Measurements from ENCODE around the gene IKZF5.

Gene IKZF5

DNA sequence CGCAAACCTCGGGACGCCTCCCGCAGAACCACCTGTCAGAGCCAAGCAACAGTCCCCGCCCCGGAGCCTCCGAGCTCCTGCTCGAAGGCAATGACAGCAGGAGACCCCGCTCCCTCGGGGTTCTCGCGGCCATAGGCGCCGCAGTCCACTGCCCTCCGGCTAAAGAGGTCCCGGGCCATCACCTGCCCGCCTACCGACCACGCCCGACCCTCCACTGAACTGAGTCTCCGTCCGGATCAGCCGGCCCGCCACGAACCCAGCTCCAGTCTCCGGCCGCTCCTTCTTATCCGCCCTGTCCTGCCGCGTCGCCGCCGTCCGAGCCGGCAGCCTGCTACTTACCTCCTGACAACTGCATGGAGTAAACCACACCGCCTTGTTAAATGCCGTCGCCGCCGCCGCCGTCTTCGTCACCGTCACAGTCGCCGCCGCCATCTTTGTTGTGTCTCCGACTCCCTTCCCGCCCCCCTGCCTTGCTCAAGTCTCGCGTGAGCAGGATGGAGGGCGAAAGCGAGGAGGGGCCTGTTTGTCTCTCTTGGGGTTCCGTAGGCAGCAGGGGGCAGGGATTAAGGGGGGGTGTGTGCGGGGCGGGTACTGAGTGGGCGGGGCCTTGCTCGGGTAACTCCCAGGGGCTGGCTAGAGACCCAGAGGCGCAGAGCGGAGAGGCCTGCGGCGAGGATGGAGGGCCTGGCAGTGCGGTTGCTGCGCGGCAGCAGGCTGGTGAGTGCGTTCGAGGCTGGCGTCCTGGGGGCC, at the start of gene IKZF5, which contains the start of gene ACADSB:
Gene IKZF5 (minus strand): TSS at position 441 of the 750 bp plus-strand sequence. CDS start 10,170 bp downstream, outside the sequence.
Gene ACADSB (plus strand): TSS at position 652 of the 750 bp plus-strand sequence. CDS start 24 bp downstream, at position 676.
- DNase-seq (ENCODE audit: low read depth in 1 of 2, low spot score in 1 of 2), result peak; percentile 83 to 96

DNA sequence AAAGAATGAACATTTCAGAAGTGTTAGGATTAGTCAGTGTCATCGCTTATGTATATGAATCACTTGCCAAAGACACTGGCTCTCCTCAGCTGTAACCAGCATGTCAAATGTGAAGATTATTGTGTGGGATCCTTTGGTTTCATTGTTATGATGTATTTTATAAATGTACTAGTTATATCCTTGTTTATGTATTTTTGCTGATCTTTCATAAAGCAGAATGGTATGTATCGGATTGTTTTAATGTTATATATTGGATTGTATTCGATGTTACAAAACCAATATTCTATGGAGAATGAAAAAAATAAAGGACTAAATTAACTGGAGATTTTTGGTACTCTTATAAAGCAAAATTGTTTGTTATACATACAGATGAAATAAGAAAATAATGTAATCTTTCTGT, 49.4 kb upstream of the IKZF5 start:
- no peak for DNase-seq (ENCODE audit: low read depth in 1 of 2, low spot score in 1 of 2)

- DNase-seq (ENCODE audit: low read depth in 1 of 2, low spot score in 1 of 2), result no peak
Observed at GRCh38 chr10:123045961-123046731, 37.6 kb upstream of the IKZF5 start.

DNA sequence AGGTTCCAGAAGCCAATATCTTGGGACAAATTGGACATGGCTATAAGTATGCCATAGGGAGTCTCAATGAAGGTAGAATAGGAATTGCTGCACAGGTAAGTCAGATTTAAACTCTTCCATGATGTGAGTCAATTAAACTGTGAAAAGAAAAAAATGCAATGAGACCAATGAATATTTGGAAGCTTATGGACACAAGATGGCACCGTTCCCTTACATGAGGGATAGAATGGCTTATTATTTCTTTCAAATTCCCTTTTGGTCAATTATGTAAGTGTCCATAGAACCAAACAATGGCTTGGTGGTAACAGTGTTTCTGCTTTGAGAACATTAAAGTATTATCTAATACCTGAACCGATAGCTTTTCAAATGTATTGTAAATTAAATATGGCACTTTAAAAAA, 35.8 kb upstream of the IKZF5 start:
- DNase-seq (ENCODE audit: low read depth in 1 of 2, low spot score in 1 of 2), result no peak

GRCh38 chr10:123043409-123043925, 34.9 kb upstream of the IKZF5 start:
- peak in 1 of 2 donors; percentile 28 for DNase-seq (ENCODE audit: low read depth in 1 of 2, low spot score in 1 of 2)

DNA sequence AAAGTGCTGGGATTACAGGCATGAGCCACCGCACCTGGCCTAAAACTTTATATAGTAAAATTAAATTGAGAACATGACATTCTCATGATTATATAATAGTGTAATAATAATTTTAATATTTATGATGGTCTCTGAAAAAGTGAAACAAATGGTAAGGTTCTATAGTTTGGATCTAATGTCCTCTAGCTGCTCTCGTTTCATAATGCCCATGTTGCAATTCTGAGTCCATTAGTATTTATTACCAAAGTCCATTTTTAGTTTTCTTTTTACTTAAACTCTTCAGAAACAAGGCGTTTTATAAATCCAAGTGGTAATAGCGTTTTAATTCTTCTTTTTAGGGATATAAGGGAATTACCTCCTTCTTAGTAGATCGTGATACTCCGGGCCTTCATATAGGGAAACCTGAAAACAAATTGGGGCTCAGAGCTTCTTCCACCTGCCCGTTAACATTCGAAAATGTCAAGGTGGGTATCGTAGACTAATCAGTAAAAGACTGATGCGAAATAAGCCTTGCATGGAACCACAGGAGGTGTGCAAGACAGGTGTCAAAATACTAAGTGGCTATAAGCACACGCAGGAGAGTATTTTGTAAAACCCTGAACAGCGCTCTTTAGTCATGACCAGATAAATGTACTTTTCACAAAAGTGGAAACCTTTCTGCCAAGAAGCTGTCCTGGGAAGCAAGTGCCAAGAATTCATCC, 34.3 kb upstream of the IKZF5 start:
- DNase-seq (ENCODE audit: low read depth in 1 of 2, low spot score in 1 of 2), result no peak

- no peak for DNase-seq (ENCODE audit: low read depth in 1 of 2, low spot score in 1 of 2)
Observed at GRCh38 chr10:123039632-123039930, 31.0 kb upstream of the IKZF5 start.

DNA sequence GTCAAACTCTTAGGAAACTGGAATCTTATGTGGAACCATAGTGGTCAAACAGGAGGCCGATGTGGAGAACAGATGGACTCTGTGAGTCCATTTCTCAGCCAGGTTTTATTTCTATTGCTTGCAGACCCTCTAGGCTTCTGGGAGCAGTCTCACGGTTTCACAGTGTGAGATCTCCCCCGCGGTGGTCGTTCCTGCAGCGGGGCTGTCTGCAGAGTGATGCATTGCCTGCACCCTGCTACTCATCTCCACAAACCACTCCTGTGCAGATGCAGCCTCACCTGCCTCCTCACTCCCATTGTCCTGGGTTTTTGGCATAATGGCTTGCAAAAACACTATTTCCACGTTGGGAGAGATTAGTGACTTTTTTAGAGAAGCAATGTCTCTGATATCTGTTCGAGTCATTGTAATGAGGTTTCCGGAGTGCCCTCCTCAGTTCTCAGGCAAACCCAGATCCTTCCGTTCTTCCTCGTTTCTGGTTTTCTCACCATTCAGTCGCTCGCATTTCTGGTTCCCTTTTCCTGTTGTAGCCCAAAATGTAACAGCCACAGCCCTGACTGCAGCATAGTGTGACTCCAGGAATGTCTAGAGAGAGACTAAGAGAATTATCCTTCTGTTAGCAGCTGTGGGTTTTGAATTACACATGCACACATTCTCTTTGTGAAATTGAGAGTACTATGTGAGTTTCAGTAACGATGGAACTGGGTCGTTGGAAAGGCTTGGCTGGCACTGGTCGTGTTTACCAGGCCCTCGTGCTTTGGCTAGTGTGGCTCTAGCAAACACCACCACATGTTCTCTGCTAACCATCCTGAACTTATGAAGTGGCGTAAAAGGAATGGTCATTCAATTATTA, 30.4 kb upstream of the IKZF5 start:
- DNase-seq (ENCODE audit: low read depth in 1 of 2, low spot score in 1 of 2), result no peak

GRCh38 chr10:123035467-123036086, 27.0 kb upstream of the IKZF5 start:
- DNase-seq (ENCODE audit: low read depth in 1 of 2, low spot score in 1 of 2), result no peak

DNA sequence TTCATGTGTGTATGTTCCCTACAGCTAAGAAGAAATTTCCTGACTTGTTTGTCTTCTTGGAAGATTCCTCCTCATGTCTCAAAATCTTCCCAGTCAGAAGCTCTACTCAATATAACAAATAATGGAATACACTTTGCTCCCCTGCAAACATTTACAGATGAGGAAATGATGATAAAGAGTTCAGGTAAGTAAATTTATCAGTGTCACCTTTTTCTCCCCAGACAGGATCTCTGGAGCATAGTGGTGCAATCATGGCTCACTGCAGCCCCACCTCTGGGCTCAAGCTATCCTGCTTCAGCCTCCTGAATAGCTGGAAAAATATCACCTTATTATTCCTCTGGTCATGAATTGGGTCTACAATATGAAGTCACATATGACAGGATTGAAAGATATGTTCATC, 25.7 kb upstream of the IKZF5 start:
- no peak for DNase-seq (ENCODE audit: low read depth in 1 of 2, low spot score in 1 of 2)

- no peak for DNase-seq (ENCODE audit: low read depth in 1 of 2, low spot score in 1 of 2)
Observed at GRCh38 chr10:123031124-123031523, 22.5 kb upstream of the IKZF5 start.

DNA sequence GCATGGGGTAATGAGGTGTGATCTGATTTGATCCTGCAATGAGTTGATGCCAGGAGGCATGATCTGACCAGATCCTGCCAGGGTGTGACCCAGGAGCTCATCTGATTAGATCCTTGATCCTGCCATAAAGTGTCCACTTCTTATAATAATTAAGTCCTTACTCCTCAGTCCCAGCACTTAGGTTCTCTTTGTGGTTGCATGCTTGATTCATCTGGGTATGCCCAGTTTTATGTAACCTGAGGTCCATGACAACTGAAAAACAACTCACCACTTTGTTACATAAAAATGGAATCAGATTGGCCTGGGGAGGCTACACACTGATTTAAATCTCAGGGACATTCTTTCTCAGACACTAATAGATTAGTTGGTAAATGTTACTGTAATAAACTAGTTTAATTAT, 19.3 kb upstream of the IKZF5 start:
- no peak for DNase-seq (ENCODE audit: low read depth in 1 of 2, low spot score in 1 of 2)

DNA sequence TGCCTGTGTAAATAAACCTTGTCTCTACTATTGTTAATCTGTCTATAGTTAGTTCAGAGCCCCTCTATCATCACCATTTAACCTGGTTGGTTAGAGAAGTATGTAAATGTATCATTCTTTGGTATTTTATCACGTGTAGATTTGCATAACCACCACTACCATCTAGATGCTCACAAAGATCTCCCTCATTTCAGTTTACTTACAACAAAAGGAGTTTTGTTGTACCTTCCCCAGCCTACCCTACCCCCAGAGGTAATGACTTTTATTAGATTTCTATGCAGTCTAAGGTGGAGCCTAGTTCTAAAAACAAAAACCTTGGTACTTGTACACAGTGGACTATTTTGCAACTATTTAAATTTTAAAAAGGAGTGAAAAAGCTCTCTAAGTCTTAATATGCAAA, 17.7 kb upstream of the IKZF5 start:
- no peak for DNase-seq (ENCODE audit: low read depth in 1 of 2, low spot score in 1 of 2)

DNA sequence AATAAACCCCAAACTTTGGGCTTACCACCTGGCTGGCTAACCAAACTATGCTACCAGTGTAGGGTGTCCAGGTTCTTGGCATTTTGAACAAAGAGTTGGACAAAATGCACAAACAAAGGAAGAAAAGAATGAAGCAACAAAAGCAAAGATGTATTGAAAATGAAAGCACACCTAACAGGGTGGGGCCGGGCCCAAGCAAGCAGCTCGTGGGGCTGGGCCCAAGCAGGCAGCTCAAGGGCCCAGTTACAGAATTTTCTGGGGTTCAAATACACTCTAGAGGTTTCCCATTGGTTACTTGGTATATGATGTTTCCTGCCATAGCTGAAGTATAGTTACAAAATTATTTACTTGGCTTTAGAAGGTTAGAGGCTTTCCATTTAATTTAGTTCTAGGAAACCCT, 15.9 kb upstream of the IKZF5 start:
- no peak for DNase-seq (ENCODE audit: low read depth in 1 of 2, low spot score in 1 of 2)

- DNase-seq (ENCODE audit: low read depth in 1 of 2, low spot score in 1 of 2), result no peak
Observed at GRCh38 chr10:123021517-123021916, 12.9 kb upstream of the IKZF5 start.

GRCh38 chr10:123019941-123020703, 11.5 kb upstream of the IKZF5 start:
- DNase-seq (ENCODE audit: low read depth in 1 of 2, low spot score in 1 of 2), result no peak

DNA sequence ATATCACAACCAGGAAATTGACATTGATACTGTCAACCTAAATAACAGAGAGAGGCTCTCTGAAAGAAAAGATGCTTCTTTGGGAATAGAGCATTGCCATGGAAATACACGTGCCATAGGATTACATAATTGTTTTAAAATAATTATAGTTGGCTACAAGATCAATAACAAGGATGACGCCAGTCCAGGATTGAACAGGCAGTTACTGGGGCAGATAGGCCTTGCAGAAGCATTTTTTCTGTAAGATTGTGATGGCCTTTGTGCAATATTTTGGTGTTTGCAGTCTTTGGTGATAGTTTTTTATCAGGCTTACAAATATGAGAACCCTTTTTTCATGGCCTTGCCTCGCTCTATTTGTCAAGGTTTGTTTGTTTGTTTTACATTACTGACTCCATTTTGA, 10.7 kb upstream of the IKZF5 start:
- no peak for DNase-seq (ENCODE audit: low read depth in 1 of 2, low spot score in 1 of 2)

GRCh38 chr10:123018531-123018930, 9.9 kb upstream of the IKZF5 start:
- no peak for DNase-seq (ENCODE audit: low read depth in 1 of 2, low spot score in 1 of 2)

- DNase-seq (ENCODE audit: low read depth in 1 of 2, low spot score in 1 of 2), result no peak
Observed at GRCh38 chr10:123017421-123018165, 9.0 kb upstream of the IKZF5 start.
